GM23338 (cell line): ENCODE data around the gene DAB1.

Experiments used
- CTCF ChIP-seq, 2 experiments: fragments of 200-600 bp in 1 of 2; sonication (generic) in 1 of 2; conservative IDR thresholded peaks; 2 replicates each; pipeline versions ENCODE4 v1.5.1 to v1.6.1; 2016 to 2017; ENCODE audit warnings: antibody characterized with exemption in 2 of 2, low read depth in 2 of 2, mild to moderate bottlenecking in 2 of 2, moderate library complexity in 1 of 2
- EZH2 ChIP-seq: fragments of 200-600 bp; sonication (generic); IDR thresholded peaks from one replicate; pipeline ENCODE4 v1.8.0; 2017; ENCODE audit warnings: antibody characterized with exemption, mild to moderate bottlenecking, low read depth; ENCODE audit not compliant: unreplicated experiment
- EZH2phosphoT487 ChIP-seq: fragments of 200-600 bp; sonication (generic); IDR thresholded peaks from one replicate; pipeline ENCODE4 v1.8.1; 2018; ENCODE audit warnings: antibody characterized with exemption; ENCODE audit not compliant: unreplicated experiment
- JUNB ChIP-seq: IDR thresholded peaks from one replicate; pipeline ENCODE4 v1.6.1; 2016; ENCODE audit warnings: antibody characterized with exemption; ENCODE audit not compliant: unreplicated experiment
- NANOG ChIP-seq: IDR thresholded peaks from 2 replicates; pipeline ENCODE4 v1.6.1; 2016; ENCODE audit warnings: antibody characterized with exemption, borderline replicate concordance
- POLR2AphosphoS5 ChIP-seq: IDR thresholded peaks from 2 replicates; pipeline ENCODE4 v1.6.1; 2016; ENCODE audit warnings: antibody characterized with exemption, low read depth
- REST ChIP-seq: IDR thresholded peaks from one replicate; pipeline ENCODE4 v1.6.1; 2018; ENCODE audit warnings: antibody characterized with exemption; ENCODE audit not compliant: unreplicated experiment
- ZNF331 ChIP-seq: fragments of 250-450 bp; sonication (Bioruptor Pico); IDR thresholded peaks from 2 replicates; pipeline ENCODE4 v1.5.0; 2020; ENCODE audit warnings: low read depth, mild to moderate bottlenecking, moderate library complexity

GRCh38 chr1:56963667-56964066, 460.2 kb downstream of the DAB1 start:
- TF ChIP-seq JUNB (no peak), CTCF (conservative IDR thresholded peaks at IDR 0.05; ENCODE audit: low read depth in 2 of 2) (no peak), ZNF331 (CRISPR knock-in tag) (no peak), POLR2AphosphoS5 (no peak), EZH2 (no peak), REST (no peak), NANOG (no peak), EZH2phosphoT487 (no peak)
